Stimulated activated naive CD4-positive, alpha-beta T cell treated with Interleukin-2 at 50 U/mL for 16 hours (primary cell): ENCODE data around the gene FOXRED2.
"Not testable (repeated sequence)": the region's sequence is repeated elsewhere in the genome, so short reads cannot be mapped to it uniquely, and the experiment has no call there.

ENCODE experiments used
- DNase-seq: peaks from one replicate; lab custom pipeline; 2025; lab: John Stamatoyannopoulos, UW

FOXRED2 gene

DNA sequence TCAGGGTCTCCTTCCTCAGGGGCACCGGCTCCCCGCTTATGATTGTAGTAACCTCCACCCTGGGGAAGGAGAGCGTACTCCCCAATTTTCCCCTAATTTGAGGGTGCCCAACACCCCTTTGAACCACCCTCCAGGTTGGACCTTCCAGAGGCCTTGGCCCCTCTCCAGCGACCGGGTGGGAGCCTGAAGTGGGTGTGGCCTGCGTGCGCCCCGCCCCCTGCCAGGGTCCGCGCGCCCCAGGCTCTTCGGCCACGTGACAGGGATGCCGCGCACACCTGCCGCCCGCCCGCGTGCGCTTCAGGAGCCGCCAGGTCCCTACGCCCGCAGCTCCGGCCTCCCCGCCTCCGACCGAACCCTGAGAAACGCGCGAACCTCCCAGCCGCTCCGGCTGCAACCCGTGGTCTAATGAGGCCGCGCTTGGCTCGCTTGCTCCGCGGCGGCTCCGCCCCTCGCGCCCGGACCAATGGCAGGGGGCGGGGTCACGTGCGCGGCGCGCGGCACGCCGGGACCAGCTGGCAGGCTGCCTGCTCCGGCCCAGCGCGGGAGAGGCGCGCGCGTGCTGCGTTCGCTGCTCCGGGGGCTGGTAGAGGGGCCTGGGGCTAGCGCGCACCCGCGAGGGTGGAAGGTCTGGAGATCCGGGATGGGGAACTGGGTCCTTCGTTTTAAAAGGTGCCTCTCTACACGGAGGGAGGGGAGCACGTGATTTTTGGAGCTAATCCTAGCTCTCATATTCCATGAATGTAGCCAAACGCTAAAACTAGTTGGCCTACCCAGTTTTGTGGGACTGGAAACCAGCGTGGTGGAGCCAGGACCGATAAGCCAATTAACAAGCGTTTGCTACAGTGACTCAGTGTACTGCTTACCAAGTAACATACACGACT is at the start of gene FOXRED2:
TSS of gene FOXRED2 (minus strand) at position 404 of the 881 bp plus-strand sequence. CDS start 618 bp downstream, outside the sequence.
- DNase-seq = peak; percentile 81

DNA sequence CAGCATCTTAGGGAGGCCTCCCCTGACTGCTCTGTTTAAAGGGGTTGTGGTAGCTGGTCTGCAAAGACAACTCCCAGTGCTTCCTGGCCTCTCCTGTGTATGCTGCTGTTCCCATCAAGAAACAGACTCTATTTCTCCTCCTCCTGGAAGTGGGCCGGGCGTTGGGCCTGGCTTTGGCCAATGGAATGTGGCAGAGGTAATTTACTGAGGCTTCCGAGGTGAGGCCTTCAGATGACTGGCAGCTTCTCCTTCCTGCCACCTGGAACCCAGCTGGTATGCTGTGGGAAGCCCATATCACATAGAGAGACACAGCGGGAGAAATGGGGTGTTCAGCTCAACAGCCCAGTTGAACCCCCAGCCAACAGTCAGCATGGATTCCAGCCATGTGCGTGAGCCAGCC is 47.3 kb upstream of the FOXRED2 start:
- DNase-seq = no peak

- no peak for DNase-seq
Measured at GRCh38 chr22:36552289-36552688, 45.4 kb upstream of the FOXRED2 start.

GRCh38 chr22:36550701-36551495 is 44.1 kb upstream of the FOXRED2 start:
- DNase-seq = no peak

GRCh38 chr22:36549033-36549432 is 42.2 kb upstream of the FOXRED2 start:
- DNase-seq = no peak

DNA sequence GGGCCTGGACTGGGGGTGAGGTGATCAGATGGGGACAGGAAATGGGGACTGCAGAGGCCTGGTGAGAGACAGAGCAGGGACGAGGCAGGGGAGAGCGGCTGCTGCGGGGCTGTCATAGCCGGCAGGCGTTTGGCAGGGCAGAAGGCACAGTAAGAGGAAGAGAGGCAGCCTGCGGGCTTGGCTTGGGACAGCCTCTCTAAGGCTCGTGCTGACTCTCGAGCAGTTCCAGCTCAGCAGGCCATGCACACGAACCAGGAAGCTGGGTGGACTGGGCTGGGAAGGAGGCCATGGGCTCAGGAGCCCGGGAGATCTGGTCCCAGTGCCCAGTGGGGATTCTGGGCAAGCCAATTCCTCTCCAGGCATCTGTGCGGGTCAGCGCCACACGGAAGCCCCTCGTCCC is 41.8 kb upstream of the FOXRED2 start:
- no peak for DNase-seq

DNA sequence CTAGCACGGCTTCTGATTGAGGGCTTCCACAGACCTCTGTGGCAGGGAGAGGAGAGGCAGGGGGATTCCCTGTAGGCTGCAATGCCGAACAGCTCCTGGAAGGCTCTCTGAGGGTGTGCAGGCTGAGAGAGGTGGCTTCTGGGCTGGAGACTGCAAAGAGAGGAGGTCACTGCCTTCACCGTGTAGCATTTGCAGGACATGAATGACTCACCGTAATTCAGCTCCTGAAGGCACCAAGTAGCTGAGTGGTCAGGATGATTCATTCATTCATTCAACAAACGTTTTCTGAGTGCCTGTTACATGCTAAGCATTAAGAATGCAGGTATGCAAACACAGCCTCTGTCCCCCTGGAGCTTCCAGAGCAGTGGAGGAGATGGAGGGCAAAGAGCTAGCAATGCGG is 40.1 kb upstream of the FOXRED2 start:
- DNase-seq = no peak

DNA sequence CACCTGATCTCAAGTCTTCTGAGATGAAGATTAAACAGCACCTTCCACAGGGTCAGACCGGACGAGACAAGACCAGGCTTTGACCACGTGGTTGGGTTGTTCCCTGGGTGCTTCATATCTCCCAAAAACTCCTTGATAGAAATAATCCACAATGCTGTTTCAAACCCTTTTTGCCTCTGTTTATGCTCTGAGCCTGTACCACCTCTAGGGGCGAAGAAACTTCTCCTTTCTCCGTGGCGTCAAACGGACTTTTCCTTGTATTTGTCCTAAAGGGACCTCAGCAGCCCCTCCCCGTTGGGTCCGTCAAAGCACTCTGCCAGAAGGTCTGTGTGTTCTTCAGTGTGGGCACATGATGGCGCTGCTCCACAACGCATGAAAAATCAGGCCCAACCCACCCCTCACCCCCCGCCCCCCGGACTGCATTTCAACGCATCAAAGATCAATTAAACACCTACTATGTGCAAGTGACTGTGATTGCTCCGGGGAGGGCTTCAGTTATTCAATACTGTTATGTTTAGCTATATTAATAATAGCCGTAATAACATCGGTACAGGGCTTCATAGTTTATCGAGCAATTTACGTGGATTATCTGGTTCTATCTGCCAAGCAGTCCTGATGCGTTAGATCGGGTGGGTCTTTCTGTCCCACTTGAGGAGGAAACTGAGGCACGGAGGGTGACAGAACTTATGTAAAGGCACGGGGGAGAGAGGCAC is 39.4 kb upstream of the FOXRED2 start:
- peak; percentile 5 for DNase-seq

DNA sequence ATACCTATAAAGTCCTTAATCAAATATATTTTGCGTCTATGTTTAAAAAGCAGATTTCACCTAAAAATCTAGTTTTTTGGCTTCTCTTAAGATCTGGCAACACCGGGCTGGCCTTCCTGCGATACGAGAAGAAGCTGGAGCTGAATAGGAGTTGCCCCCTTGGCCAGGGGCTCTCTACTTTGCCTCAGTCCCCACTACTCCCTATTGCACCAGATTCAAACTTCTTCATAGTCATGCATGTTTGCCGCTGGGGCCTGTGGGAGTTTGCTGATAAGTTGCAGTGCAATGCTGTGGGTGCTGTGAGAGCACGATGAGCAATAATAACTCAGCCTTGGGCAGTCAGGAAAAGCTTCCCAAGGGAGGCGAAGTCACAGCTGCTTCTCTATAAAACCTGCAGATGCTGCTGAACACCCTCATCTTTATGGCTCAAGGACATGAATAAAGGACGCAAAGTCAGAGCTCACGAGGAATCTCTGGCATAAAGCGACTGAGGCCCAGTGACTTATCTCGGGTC is 37.3 kb upstream of the FOXRED2 start:
- DNase-seq = no peak

DNA sequence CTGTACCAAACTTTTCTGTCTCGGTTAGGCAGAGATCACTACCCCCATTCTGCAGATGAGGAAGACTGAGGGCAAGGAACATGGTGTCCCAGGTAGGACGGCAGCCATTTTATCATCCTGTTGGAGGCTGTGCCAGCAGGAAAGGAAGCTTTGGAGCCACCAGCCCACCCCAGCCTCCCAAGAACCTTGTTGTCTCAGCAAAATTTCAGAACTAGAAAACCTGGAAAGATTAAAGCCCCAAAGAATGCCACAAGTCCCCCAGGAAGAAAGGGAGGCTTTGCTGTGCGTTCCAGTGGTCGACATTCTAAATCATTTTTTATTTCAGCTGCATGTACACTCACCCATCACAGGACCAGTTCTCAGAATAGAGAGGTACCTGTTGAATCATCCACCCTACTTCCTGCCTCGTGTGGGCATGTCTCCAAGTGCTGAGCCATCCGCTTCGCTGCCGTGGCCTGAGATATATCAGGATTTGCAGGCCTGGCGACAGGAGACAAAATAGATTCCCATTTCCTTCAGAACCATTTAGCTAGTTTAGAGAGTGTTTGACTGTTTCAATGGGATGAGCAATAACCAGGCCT is 35.1 kb upstream of the FOXRED2 start:
- DNase-seq = peak; percentile 46

- no peak for DNase-seq
Measured at GRCh38 chr22:36540867-36541642, 34.2 kb upstream of the FOXRED2 start.

GRCh38 chr22:36538529-36538928 is 31.7 kb upstream of the FOXRED2 start:
- no peak for DNase-seq

GRCh38 chr22:36536717-36537116 is 29.9 kb upstream of the FOXRED2 start:
- DNase-seq = no peak

DNA sequence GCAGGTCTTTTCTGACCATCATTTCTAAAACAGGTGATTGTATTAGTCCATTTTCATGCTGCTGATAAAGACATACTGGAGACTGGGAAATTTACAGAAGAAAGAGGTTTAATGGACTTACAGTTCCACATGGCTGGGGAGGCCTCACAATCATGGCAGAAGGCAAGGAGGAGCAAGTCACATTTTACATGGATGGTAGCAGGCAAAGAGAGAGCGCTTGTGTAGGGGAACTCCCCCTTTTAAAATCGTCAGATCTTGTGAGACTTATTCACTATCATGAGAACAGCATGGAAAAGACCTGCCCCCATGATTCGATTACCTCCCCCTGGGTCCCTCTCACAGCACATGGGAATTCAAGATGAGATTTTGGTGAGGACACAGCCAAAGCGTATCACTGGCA is 26.5 kb upstream of the FOXRED2 start:
- not testable (repeated sequence) for DNase-seq

DNA sequence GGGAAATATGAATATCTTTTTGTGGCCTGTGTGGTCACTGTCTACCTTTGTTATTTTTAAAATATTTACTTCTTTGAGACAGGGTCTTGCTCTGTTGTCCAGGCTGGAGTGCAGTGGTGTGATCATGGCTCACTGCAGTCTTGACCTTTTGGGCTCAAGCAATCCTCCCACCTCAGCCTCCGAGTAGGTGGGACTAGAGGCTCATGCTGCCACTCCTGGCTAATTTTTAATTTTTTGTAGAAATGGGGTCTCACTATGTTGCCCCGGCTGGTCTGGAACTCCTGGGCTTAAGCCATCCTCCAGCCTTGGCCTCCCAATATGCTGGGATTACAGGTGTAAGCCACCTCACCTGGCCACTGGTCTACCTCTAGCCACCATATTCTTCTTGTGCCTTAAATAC is 25.6 kb upstream of the FOXRED2 start:
- no peak for DNase-seq

GRCh38 chr22:36528795-36529751 is 22.2 kb upstream of the FOXRED2 start, which contains the start of gene EIF3D:
Gene EIF3D (minus strand): TSS chr22:36529166. CDS start chr22:36526121, 3,045 bp downstream.
- peak; percentile 98 for DNase-seq

GRCh38 chr22:36528341-36528740 is 21.5 kb upstream of the FOXRED2 start:
- DNase-seq = peak; percentile 3

DNA sequence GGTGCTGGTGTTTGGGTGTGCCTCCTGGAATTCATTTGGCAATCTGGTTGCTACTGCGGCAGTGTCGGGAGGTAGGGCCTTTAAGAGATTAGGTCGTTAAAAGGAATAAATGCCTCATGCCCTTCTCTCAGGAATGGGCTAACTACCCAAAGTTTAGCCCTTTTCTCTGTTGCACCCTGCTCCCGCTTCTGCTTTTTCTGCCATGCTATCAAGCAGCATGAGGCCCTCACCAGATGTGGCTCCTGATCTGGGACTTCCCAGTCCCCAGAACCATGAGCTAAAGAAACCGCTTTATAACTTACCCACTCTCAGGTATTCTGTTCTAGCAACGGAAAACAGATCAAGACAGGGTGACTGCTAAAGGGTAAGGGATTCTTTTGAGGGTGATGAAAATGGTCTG is 15.8 kb upstream of the FOXRED2 start:
- DNase-seq = no peak

DNA sequence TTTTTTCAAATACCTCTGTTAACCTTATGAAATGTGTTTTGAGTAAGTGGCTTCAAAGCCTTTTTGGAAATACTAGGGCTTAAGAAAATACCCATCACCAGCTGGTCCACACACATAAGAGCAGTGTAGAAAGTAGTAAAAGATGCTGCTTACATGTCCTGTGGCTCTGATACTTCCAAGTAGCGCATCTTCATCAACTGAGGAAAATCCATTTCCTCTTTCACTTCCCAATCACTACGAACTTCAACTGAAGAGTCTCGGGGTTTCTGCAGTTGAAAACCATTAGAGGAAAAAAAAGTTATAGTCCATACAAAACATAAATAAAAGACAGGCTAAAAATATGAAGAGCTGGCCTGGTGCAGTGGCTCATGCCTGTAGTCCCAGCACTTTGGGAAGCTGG is 13.6 kb upstream of the FOXRED2 start:
- DNase-seq = no peak

DNA sequence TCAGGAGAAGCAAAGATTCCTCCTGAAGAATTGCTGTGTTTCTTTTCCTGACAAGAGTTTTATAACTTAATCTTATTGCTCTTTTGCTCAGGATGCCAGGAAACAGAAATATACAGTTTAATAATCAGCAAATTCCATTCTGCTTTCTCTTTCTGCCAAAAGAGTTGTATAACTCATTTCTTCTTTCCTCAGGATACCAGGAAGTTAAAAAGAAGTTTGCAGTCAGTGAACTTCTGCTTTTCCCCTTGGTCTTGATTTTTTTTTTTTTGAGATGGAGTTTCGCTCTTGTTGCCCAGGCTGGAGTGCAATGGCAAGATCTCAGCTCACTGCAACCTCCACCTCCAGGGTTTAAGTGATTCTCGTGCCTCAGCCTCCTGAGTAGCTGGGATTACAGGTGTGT is 13.1 kb upstream of the FOXRED2 start:
- DNase-seq = not testable (repeated sequence)
